Esophagus (tissue), 2 donors: ENCODE measurements around the gene PRR23E. TPM values are rescaled to one million over a fixed set of nuclear protein-coding genes. Genes with fewer than 3 reads are reported as not detected.

Experiments
- H3K27ac ChIP-seq, 2 donors: one replicate each; pipeline ENCODE4 v1.5.1; 2013; ENCODE audit warnings: low read depth in 2 of 2, mild to moderate bottlenecking in 2 of 2, inconsistent platforms in 1 of 2, low read length in 1 of 2, moderate library complexity in 1 of 2
- H3K27me3 ChIP-seq, 2 donors: one replicate each; pipeline ENCODE4 v1.6.1; 2013; ENCODE audit warnings: low read length in 2 of 2, control low read depth in 1 of 2, mild to moderate bottlenecking in 1 of 2; ENCODE audit not compliant: insufficient read depth in 2 of 2, control insufficient read depth in 1 of 2
- H3K36me3 ChIP-seq, 2 donors: one replicate each; pipeline ENCODE4 v1.6.1; 2013; ENCODE audit warnings: low read length in 1 of 2; ENCODE audit not compliant: control insufficient read depth in 2 of 2, insufficient read depth in 2 of 2
- H3K4me1 ChIP-seq, 2 donors: one replicate each; pipeline ENCODE4 v1.6.1; 2013; ENCODE audit warnings: low read length in 1 of 2; ENCODE audit not compliant: control insufficient read depth in 2 of 2, insufficient read depth in 2 of 2
- H3K4me3 ChIP-seq, 2 donors: one replicate each; pipeline ENCODE4 v1.5.1; 2013; ENCODE audit warnings: low read length in 2 of 2, mild to moderate bottlenecking in 2 of 2, low read depth in 1 of 2, moderate library complexity in 1 of 2
- H3K9me3 ChIP-seq, 2 donors: one replicate each; pipeline ENCODE4 v1.6.1; 2013; ENCODE audit warnings: mild to moderate bottlenecking in 2 of 2, low read depth in 1 of 2, low read length in 1 of 2, moderate library complexity in 1 of 2; ENCODE audit not compliant: control insufficient read depth in 2 of 2, insufficient read depth in 1 of 2
- WGBS, 2 donors: extraction: QIAGEN DNeasy Blood & Tissue Kit; methylation state at CpG; one replicate each; pipeline ENCODE4 v1.1.7; 2013; 5-methylcytosine and 5-hydroxymethylcytosine counted together
- polyA plus RNA-seq, 2 donors: library from polyadenylated mRNA; stranded (reverse); fragments of 200-250 nt; gene quantifications; one replicate each; pipeline ENCODE4 v1.2.3, GENCODE V29; 2013
- donor health status: healthy with polysubstance abuse.
- donor health status: Bipolar disorder and iron deficiency.

PRR23E gene
- polyA plus RNA-seq, 2 donors = not detected

- Histone ChIP-seq H3K4me1 (no peaks in the 10 kb centered on the region), H3K9me3 (no peaks in the 10 kb centered on the region), H3K27me3 (no peaks in the 10 kb centered on the region), H3K36me3 (no peaks in the 10 kb centered on the region), H3K27ac (no peak overlapping the region), H3K4me3 (no peak overlapping the region)
- WGBS, 2 donors = 68% methylated on average over 8 of the region's 8 CpGs
Measured at GRCh38 chr3:127182848-127183714, 9.8 kb upstream of the PRR23E start.

- Histone ChIP-seq H3K36me3 (no peaks in the 10 kb centered on the region), H3K27me3 (no peaks in the 10 kb centered on the region)
Measured at GRCh38 chr3:127183931-127184869, 8.7 kb upstream of the PRR23E start.

GRCh38 chr3:127184870-127185216 is 8.1 kb upstream of the PRR23E start:
- H3K27me3 ChIP-seq = no peaks in the 10 kb centered on the region
- 81 to 86% methylated on average over 4 of the region's 4 CpGs for WGBS, 2 donors

More at GRCh38 chr3:127183931-127184869, 8.7 kb upstream of the PRR23E start:
- WGBS, 2 donors = 83 to 85% methylated on average over 23 of the region's 23 CpGs
- H3K27ac ChIP-seq = no peak overlapping the region
- no peaks in the 10 kb centered on the region for H3K9me3 ChIP-seq
- H3K4me3 ChIP-seq = no peak overlapping the region
- H3K4me1 ChIP-seq = no peaks in the 10 kb centered on the region

DNA sequence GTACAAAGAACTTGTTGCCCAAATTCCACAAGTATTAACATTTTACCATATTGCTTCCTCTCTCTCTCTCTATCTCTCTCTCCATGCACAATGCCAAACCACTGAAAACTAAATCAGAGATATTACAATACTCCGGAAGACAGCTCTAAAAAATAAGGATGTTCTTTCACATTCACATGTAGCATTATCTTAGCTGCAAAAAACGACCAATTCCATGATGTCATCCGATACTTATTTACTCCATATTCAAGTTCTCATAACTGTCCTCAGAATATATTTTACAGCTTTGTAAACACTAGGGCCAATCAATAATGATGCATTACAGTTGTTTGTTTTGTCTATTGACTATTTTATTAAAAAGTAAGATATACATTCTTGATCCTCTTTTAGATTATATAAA is 7.7 kb upstream of the PRR23E start:
- 72 to 76% methylated on average over 3 of the region's 3 CpGs for WGBS, 2 donors
- H3K4me1 ChIP-seq = no peaks in the 10 kb centered on the region
- H3K27me3 ChIP-seq = no peaks in the 10 kb centered on the region
- no peak overlapping the region for H3K4me3 ChIP-seq
- H3K27ac ChIP-seq = no peak overlapping the region
- no peaks in the 10 kb centered on the region for H3K36me3 ChIP-seq
- no peaks in the 10 kb centered on the region for H3K9me3 ChIP-seq

More at GRCh38 chr3:127184870-127185216, 8.1 kb upstream of the PRR23E start:
- Histone ChIP-seq H3K4me1 (no peaks in the 10 kb centered on the region), H3K27ac (no peak overlapping the region), H3K9me3 (no peaks in the 10 kb centered on the region), H3K36me3 (no peaks in the 10 kb centered on the region), H3K4me3 (no peak overlapping the region)

DNA sequence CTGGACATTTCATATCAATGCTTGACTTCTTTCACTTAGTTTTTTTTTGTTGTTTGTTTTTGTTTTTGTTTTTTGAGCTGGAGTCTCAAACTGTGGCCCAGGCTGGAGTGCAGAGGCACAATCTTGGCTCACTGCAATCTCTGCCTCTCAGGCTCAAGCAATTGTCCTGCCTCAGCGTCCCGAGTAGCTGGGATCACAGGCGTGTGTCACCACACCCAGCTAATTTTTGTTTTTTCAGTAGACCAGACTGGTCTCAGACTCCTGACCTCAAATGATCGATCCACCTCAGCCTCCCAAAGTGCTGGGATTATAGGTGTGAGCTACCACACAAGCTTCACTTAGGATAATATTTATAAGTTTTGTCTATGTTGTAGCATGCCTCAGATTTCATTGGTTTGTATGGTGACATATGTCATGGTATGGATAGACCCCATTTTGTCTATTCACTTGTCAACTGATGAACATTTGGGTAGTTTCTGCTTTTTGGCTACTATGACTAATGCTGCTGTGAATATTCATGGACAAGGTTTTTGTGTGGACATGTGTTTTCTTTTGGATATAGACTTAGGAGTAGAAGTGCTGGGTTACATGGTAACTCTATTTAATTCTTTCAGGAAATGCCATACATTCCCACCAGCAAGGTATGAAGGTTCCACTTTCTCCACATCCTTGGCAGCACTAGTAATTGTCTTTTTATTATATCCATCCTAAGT is 6.8 kb upstream of the PRR23E start:
- no peaks in the 10 kb centered on the region for H3K4me1 ChIP-seq
- no peaks in the 10 kb centered on the region for H3K27me3 ChIP-seq
- H3K36me3 ChIP-seq = no peaks in the 10 kb centered on the region

DNA sequence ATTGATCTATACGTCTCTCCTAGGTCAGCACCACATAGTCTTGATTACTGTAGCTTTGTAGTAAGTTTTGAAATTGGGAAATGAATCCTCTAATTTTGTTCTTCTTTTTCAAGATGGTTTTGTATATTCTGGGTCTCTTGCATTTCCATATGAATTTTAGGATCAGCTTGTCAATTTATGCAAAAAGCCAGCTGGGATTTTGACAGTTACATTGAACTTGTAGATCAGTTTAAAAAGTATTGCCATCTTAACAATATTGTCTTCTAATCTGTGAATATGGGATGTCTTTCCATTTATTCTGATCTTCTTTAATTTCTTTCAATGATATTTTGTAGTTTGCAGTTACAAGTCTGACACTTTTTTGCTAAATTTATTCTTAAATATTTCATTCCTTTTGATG is 5.6 kb upstream of the PRR23E start:
- Histone ChIP-seq H3K27me3 (no peaks in the 10 kb centered on the region), H3K9me3 (no peaks in the 10 kb centered on the region), H3K36me3 (no peaks in the 10 kb centered on the region), H3K4me3 (no peak overlapping the region), H3K4me1 (no peaks in the 10 kb centered on the region), H3K27ac (no peak overlapping the region)
- 87 to 91% methylated on average over 1 of the region's 1 CpG for WGBS, 2 donors

More for the DNA sequence above, 6.8 kb upstream of the PRR23E start:
- Histone ChIP-seq H3K9me3 (no peaks in the 10 kb centered on the region), H3K4me3 (no peak overlapping the region), H3K27ac (no peak overlapping the region)
- WGBS, 2 donors = 83% methylated on average over 4 of the region's 4 CpGs

GRCh38 chr3:127193341-127193740 is 410 bp downstream of the PRR23E start:
- Histone ChIP-seq H3K4me1 (no peaks in the 10 kb centered on the region), H3K9me3 (peaks cover 0 to 4% of the 10 kb centered on the region in 2 donors), H3K4me3 (no peak overlapping the region), H3K36me3 (no peaks in the 10 kb centered on the region), H3K27me3 (no peaks in the 10 kb centered on the region), H3K27ac (no peak overlapping the region)
- 75% methylated on average over 11 of the region's 11 CpGs for WGBS, 2 donors

- Histone ChIP-seq H3K4me3 (no peak overlapping the region), H3K9me3 (peaks cover 0 to 4% of the 10 kb centered on the region in 2 donors), H3K36me3 (no peaks in the 10 kb centered on the region), H3K27ac (no peak overlapping the region), H3K27me3 (no peaks in the 10 kb centered on the region), H3K4me1 (no peaks in the 10 kb centered on the region)
- 54 to 69% methylated on average over 3 of the region's 3 CpGs for WGBS, 2 donors
Measured at GRCh38 chr3:127193775-127194174, 844 bp downstream of the PRR23E start.

DNA sequence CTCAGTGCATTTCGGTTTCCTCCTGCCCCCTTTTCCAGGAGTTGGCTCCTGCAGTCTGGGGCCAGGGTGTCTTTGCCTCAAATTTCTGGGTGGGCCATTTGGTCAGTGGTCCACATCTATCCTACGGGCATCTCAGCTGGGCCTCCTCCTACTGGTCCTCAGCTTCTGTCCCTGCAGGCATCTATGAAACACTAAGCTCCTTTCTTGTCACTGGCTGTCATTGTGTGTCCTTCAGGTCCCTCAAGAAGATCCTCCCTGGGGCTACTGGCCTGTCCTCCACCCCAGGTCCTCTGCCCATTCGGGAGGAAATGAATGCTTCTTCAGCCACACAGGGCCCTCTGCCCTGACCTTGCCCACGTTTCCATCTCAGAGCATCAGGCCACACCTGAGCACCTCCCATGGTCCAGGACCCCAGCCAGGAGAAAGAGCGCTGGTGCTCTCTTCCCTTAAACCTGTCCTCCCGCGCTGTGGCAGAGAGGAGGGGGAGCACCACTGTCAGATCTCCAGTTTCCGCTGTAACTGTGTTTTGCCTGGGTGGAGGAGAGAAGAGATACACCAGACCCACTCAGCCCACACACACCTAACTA is 1.8 kb downstream of the PRR23E start:
- Histone ChIP-seq H3K27me3 (no peaks in the 10 kb centered on the region), H3K27ac (no peak overlapping the region), H3K4me3 (no peak overlapping the region), H3K36me3 (no peaks in the 10 kb centered on the region), H3K9me3 (peaks cover 0 to 4% of the 10 kb centered on the region in 2 donors), H3K4me1 (no peaks in the 10 kb centered on the region)
- 84 to 87% methylated on average over 8 of the region's 8 CpGs for WGBS, 2 donors
